GM18868 (cell line): ENCODE data around the gene WDR47.

Experiments
- ATAC-seq: cut with Tn5 transposase; IDR thresholded peaks from one replicate; pipeline ENCODE4 v1.9.1; 2021; ENCODE audit warnings: mild to moderate bottlenecking, moderate library complexity; ENCODE audit not compliant: unreplicated experiment

WDR47 gene

DNA sequence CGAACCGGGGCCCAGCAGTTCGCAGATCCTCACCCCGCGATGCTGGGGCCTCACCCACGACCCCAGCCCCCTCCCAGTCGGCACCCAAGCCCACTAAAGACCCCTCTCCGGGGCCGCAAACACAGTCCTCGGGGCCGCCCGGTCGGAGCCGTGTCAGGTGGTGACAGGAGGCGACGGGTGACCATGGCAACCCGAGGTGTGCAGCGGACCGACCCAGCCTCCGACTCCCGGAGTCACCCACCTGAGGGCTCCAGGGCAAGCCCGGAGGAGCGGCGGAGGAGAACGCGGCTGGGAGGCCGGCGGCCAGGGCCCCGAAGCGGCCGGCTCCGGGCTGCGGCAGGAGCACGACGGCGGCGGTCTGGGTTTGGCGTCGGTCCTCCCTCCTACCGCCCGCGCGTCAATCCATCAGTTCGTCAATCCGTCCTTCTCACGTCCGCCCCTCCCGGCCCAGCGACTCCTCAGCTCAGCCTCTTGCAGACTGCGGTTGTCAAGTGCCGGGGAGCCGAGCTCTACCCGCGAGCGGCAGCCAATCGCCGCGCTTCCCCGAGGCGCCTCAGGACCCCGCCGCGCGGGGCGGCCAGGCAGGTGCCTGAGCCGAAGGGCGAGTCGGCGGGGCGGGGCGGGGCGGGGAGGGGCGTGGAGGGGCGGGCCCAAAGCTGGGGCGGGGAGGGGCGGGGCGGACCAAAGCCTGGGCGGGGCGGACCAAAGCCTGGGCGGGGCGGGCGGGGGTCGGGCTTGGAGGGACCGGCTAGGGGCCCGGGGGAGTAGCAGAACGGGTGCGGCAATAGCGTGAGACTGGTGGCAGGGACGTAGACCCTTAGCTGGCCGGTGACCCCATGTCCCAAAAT, at the start of gene WDR47:
TSS of gene WDR47 (minus strand) at position 482 of the 848 bp plus-strand sequence. CDS start 18,590 bp downstream, outside the sequence.
- peak; percentile 93 for ATAC-seq

DNA sequence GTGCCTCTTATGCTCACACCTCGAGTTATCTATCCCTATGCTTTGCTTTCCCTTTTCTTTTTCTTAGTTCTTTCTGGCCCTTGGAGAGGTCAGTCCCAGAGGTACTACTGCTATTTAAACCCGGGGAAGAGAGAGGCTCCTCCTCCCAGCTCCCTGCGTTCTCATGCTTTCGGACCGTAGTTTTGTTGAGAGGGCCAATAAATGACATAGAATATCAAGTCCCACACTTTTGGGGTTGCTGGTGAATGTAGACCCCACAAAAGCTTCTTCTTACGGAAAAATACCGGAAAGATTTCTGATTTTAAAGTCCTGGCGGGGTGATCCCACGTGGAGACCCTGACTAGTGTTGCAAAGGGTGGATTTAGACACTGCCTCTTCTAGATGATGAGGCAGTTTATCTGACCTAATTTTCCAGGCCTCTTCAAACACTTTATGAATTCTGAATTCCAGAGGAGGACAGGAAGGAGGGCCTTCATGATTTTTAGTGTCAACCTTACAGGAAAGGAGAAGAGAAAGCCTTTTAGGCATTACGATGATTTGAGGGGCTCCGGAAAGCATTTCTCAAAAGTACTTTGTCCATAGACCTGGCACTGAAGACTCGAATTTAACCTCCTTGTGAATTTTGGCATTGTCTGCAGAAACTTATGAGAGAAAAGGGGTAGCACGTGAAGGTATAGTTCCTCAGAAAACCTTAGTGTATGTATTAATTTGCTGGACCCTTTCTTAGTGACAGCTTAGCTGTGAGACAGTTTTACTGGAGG, 49.4 kb upstream of the WDR47 start:
- ATAC-seq: peak; percentile 50

DNA sequence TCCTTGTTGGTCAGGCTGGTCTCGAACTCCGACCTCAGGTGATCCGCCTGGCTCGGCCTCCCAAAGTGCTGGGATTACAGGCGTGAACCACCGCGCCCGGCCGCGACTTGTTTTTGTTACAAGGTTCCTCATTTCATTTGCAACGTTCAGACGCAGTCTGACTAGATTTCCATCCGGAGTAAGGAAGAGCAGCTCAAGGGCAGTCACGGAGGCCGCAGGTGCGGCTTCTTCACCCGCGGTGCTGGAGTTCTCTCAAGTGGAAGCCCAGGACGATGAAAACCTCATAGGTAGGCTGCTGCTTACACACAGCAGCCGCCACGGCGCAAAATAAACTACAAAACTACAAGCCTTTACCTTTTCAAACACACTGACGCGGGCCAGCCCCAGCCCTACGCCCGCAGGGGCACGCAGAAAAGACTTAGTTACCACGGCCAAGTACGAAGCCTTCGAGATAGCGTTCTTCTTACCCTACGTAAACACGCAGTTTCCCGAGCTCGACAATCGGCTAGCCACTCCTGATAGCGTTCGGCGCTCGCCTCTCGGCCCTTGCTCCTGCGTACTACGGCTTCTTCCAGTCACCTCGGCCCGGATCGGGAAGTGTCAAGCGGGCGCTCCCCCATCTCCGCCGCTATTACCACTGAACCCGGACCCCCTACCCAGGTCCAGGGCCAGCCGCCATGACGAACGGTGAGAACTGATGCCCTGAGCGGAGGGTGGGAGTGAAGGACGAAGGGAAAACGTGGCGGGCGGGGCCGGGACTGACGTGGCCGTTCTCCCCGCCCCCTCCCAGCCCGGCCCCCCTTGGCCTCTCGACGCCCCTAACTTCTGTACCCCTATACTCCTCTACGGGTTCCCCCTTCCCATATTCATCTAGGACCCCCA, 48.5 kb upstream of the WDR47 start, which contains the start of gene TMEM167B:
TSS of gene TMEM167B (plus strand) at position 569 of the 882 bp plus-strand sequence. CDS start at position 678, 109 bp downstream.
- peak; percentile 90 for ATAC-seq

DNA sequence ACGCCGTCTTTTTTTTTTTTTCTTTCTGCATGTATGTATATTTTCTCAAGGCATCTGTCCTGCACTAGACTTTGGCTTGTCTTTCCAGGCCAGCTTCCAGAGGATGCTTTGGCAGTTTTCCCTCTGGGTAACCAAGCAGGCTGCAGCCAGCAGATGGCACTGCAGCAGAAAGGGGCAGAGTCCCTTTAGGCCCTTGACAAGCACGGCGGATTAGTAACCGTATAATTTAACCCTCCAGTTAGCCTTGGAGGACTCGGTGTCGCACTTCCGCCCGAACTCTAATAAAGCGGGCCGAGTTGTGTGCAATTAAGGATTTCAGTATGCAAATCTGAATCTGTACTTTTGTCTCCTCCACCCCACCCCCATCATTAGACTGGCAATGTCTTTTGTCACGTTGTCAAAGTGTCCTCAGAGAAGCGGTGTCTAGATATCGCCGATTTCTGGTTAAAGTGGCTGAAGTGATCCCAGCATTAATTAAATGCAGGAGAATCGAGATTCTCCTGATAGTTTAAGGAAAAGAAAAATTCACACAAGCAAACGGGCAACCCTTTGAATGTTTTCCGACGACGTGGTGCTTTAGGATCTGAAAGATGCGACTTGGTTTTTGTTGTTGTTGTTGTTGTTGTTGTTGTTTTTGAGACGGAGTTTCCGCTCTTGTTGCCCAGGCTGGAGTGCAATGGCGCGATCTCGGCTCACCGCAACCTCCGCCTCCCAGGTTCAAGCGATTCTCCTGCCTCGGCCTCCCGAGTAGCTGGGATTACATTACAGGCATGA, 47.5 kb upstream of the WDR47 start:
- no peak for ATAC-seq

DNA sequence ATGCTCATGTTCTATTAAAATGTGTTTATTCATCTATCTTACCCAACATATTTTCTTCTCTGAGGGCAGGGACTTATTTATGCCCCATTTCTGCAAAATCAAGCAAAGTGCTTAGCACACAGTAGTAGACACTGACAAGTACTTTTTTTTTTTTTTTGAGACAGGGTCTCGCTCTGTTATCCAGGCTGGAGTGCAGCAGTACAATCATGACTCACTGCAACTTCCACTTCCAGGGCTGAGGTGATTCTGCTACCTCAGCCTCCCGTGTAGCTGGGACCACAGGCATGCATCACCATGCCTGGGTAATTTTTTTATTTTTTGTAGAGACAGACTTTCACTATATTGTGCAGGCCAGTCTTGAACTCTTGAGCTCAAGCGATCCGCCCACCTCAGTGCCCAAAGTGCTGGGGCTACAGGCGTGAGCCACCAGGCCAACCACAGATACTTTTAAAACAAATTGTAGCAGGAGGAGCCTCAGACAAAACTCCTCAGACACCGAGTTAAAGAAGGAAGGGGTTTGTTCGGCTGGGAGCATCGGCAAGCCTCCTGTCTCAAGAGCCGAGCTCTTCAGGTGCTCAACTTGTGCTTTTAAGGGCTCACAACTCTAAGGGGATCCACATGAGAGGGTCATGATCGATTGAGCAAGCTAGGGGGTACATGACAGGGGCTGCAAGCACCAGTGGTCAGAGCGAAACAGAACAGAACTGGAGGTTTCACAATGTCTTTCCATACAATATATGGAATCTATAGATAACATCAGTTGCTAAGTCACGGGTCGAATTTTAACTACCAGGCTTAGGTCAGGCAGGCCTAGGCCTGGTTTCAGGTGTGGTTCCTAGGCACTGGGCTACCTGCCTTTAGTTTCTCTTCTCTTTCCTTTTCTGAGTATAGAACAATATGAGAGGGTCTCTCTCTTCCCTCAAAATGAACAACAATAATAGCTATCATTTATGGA, 42.9 kb upstream of the WDR47 start:
- no peak for ATAC-seq

DNA sequence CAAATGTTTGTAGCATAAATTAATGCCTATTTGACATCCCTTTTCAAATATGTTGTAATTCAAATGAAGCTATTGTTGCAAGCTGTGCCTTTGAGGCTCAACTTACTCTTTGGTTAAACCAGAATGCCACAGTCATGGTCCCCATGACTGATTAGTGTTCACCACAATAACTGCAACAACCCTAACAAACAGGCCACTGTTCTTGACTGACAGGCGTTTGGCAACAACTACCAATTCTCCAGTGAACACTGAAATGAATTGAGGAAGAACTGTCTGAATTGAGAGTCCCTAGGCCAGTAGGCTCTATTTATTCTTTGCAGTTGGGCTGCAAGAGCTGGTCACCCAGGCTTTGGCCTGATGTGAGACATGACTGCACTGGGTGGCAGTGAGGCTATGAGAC, 42.0 kb upstream of the WDR47 start:
- ATAC-seq: no peak

DNA sequence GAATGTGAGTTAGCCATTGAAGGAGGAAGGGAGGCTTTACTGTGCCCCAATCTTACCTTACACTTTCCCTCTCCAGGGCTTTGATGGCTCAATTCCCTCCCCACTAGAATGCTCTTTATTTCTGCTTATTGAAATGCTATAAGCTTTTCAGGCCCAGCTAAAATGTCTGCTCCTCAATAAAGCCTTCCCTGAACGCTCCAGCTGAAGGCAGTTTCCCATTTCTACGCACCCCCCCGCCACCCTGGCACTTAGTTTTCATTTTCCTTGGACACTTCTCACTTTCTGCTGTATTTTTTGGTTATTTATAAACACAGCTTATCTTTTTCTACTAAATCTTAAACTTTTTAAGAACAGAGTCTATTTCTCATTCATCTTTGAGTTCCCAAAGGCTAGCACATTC, 41.6 kb upstream of the WDR47 start:
- no peak for ATAC-seq

DNA sequence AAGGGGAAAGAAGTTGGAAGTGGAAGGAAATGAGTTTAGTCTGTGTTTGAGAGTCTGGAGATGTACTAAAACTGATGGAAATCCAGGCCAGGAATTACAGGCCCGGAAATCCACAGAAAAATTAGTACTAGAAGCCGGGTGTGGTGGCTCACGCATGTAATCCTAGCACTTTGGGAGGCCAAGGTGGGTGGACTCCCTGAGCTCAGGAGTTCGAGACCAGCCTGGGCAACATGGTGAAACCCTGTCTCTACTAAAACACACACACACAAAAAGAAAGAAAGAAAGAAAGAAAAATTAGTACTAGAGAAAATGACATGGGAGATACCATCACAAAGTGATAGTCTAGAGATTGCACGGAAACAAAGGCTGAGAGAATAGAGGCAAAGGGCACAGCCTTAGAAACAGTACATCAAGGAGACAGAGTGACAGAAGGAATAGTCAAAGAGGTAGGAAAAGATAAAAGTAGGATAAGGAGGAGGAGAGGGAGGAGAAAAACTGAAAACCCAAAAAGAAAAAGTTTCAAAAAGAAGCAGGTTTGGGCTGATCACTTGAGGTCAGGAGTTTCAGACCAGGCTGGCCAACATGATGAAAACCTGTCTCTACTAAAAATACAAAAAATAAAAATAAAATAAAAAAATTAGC, 38.7 kb upstream of the WDR47 start:
- ATAC-seq: no peak

DNA sequence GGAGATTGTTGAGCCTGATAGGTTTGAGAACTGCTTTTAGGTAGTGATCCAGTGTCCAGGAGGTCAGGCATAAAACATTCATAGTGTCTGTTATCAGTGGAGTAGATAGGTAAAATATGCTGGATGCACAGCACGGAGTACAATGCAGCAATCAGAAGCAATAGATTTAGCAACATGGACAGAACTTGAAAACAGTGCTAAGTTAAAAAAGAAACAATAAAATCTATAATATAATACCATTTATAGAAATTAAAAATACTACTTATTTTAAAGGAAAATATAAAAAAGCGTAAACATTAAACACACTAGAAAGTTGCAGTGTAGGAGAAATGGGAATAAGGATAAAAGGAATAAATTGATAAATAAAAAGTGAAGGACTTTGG, 37.3 kb upstream of the WDR47 start:
- ATAC-seq: no peak

DNA sequence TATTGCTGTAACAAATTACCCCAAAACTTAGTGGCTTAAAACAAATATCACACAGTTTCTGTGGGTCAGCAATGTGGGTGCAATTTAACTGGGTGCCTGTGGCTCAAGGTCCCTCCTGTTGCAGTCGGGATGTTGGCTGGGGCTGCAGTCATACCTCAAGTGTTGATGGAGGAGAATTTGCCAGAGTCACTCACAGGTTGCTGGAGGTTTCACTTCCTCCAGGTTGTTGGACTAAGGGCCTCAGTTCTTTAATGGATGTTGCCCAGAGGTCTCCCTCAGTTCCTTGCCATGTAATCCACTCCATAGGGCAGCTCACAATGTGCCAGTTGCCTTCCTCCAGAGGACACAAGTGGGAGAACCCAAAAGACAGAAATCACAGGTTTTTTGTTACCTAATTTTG, 36.4 kb upstream of the WDR47 start:
- ATAC-seq: no peak

DNA sequence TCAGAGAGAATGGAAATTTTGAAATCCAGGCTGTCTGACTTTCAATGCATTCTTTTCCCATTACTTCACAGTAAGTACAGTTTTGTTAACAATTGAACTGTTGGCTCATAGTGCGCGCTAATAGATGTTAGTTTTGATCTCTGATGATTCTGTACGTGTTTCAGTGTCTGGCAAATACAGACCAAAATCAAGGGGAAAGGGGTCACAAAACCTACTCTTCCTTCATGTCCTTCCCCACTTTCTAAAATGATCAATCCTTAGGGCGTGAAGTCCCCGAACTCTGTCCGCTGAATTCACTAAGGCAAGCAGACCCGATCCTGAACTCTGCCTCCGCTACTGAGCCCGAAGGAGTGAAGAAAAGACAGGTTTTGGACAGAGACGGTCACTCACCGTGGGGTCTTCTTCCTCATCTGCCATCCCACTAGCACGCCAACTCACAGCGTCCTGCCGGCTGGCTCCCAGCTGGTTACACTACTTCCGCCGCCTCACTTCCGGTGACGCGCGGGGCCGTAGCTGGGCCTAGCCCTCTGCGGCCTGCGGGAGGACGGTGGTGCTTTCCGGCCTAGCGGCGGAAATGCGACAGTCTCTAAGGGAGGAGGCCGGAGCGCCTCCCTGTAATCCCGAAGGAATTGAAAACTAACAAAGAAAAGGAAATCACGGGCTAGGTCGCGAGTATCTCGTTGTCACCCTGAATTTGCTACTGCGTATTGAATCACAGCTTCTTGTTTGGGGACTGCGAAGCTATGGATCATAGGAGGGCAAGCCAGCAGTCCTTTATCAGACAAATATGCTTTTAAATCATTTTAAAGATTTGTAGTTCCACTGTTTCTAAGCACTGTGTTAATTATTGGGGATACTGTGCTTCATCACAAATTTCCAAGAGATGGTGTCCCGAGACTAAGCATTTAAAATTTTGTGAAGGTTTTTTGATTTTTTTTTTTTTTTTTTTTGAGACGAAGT, 33.9 kb upstream of the WDR47 start, which contains the start of gene TAF13:
TSS of gene TAF13 (minus strand) at position 473 of the 960 bp plus-strand sequence. CDS start at position 417, 56 bp downstream.
- peak; percentile 100 for ATAC-seq

DNA sequence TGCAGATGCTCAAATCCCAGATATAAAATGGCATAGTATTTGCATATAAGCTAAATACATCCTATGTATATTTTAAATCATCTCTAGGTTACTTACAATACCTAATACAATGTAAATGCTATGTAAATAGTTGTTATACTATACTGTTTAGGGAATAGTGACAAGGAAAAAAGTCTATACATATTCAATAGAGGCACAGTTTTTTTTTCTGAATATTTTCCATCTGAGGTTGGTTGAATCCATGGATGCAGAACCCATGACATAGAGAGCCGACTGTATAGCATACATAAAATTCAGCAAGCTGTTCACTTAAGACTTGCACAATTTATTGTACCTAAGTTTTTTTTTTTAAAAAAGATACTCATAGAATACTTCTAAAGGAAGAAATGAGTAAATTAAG, 27.4 kb upstream of the WDR47 start:
- no peak for ATAC-seq

DNA sequence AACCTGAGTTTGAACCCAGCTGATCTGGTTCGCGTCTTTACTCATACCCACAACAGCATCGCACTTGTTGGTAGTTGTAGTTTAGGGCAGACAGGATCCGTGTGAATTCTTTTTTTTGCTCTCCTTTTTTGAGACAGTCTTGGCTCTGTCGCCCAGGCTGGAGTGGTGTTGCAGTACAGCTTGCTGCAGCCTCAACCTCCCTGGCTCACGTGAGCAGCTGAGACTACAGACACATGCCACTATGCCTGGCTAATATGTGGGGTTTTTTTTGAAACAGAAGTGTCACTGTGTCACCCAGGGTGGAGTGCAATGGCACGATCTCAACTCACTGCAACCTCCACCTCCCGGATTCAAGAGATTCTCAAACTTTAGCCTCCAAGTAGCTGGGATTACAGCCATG, 26.0 kb upstream of the WDR47 start:
- ATAC-seq: no peak

DNA sequence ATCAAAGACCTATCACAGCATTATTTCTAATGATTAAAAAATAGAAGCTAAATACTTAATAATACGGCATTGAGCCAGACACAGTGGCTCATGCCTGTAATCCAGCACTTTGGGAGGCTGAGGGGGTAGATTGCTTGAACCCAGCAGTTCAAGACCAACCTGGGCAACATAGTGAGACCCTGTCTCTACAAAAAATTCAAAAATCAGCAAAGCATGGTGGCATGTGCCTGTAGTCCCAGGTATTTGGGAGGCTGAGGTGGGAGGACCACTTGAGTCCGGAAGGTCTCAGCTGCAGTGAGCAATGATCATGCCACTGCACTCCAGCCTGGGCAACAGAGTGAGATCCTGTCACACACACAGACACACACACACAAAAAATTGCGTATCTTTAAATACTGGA, 23.2 kb upstream of the WDR47 start:
- ATAC-seq: no peak

DNA sequence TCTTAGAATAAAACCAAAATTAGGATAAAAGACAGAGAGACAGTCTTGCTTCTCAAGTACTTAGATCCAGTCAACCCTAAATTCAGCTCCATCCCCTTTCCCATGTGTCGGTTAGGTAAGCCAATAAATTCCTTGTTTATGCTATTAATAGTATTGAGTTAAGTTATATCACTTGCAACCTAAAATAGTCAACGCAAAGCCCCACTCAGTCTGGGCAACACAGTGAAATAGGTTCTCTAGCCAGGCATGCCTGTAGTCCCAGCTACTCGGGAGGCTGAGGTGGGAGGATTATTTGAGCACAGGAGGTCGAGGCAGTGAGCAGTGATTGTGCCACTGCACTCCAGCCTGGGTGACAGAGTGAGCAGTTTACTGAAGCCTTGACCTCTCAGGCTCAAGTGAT, 19.3 kb upstream of the WDR47 start:
- ATAC-seq: no peak

DNA sequence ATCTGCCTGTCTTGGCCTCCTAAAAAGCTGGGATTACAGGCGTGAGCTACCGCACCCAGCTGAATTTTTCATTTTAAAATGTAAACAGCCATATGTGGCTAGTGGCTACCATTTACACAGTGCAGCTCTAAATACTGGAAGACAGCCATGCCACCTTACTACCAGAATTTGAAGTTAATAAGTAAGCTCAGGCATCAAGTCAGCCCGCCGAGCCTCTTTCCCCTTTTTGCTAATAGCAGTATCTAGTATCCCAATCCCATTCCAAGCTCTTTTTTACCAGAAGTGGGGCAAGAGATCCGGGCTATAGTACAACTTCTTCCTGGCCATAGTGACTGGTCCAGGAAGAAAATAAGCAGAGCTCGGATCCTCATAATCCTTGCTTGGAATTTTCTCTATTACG, 18.8 kb upstream of the WDR47 start:
- ATAC-seq: no peak

DNA sequence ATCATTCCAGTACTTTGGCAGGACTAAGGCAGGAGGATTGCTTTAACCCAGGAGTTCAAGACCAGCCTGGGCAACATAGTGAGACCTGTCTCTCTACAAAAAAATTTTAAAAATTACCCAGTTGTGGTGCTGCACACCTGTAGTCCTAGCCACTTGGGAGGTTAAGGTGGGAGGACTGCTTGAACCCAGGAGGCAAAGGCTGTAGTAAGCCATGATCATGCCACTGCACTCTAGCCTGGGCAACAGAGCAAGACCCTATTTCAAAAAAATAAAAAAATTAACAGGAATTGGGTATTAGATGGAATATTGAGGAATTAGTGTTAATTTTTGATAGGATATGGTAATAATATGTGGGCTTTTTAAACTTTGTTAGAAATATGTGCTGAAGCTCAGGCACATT, 17.1 kb upstream of the WDR47 start:
- no peak for ATAC-seq
